Heart right ventricle (tissue), 16 donors: ENCODE data around the gene MVK. TPM values are rescaled to one million over a fixed set of nuclear protein-coding genes. Genes with fewer than 3 reads are reported as not detected.

Source experiments
- ATAC-seq, 8 donors: fragments of 200-7000 bp; cut with Tn5 transposase; one replicate each; pipeline ENCODE4 v1.9.1; 2020; ENCODE audit warnings: mild to moderate bottlenecking in 8 of 8, moderate library complexity in 8 of 8, moderate number of reproducible peaks in 1 of 8
- DNase-seq, 2 donors: peaks; one replicate each; pipeline ENCODE4 v3.0.0-alpha.2; 2020
- H3K27ac ChIP-seq, 10 donors: fragments of 200-600 bp; sonication (generic) in 2 of 10; one replicate each; pipeline versions ENCODE4 v1.5.0 to v1.8.0; 2020 to 2022; ENCODE audit warnings: mild to moderate bottlenecking in 3 of 10
- H3K27me3 ChIP-seq, 7 donors: fragments of 200-600 bp; one replicate each; pipeline ENCODE4 v1.8.0; 2021 to 2022; ENCODE audit warnings: mild to moderate bottlenecking in 2 of 7
- H3K36me3 ChIP-seq, 9 donors: fragments of 200-600 bp; sonication (generic) in 1 of 9; one replicate each; pipeline versions ENCODE4 v1.5.0 to v1.8.0; 2020 to 2022; ENCODE audit warnings: mild to moderate bottlenecking in 2 of 9
- H3K4me1 ChIP-seq, 9 donors: fragments of 200-600 bp; sonication (generic) in 1 of 9; one replicate each; pipeline versions ENCODE4 v1.5.0 to v1.8.0; 2020 to 2022; ENCODE audit warnings: mild to moderate bottlenecking in 4 of 9
- H3K4me3 ChIP-seq, 10 donors: fragments of 200-600 bp; sonication (generic) in 2 of 10; one replicate each; pipeline versions ENCODE4 v1.5.0 to v1.8.0; 2020 to 2022; ENCODE audit warnings: mild to moderate bottlenecking in 7 of 10, moderate library complexity in 2 of 10
- H3K9me3 ChIP-seq, 11 donors: fragments of 200-600 bp in 10 of 11; sonication (generic) in 2 of 11; one replicate each; pipeline versions ENCODE4 v1.5.0 to v1.8.0; 2013 to 2022; ENCODE audit warnings: mild to moderate bottlenecking in 2 of 11, control low read depth in 1 of 11, moderate library complexity in 1 of 11
- WGBS, 2 donors: extraction: QIAGEN DNeasy Blood & Tissue Kit; methylation state at CpG; one replicate each; pipeline ENCODE4 v1.1.7; 2013; ENCODE audit warnings: inconsistent platforms in 1 of 2; 5-methylcytosine and 5-hydroxymethylcytosine counted together
- intact Hi-C, 10 donors: fragments of 100-400 bp; cut with DNase I; formaldehyde crosslinking; loops; one replicate each; pipeline versions ENCODE4 v1.11.1 to v1.14.2; 2022
- polyA plus RNA-seq, 2 donors: library from polyadenylated mRNA; stranded (reverse); fragments of 200-250 nt; gene quantifications; one replicate each; pipeline ENCODE4 v1.2.3, GENCODE V29; 2013
- total RNA-seq, 10 donors: library from RNA; stranded (reverse); fragmentation: NEBNext Ultra II Directional in 3 of 10; extraction: Animal tissue kit (Norgen Biotek cat#: 25700) in 3 of 10; gene quantifications; one replicate each; pipeline versions ENCODE4 v1.2.1 to v1.2.4, GENCODE V29; 2021 to 2023
- TF ChIP-seq, protein P1 (sequence below), 9 donors: fragments of 200-600 bp; sonication (generic) in 2 of 9; IDR thresholded peaks; one replicate each; pipeline versions ENCODE4 v1.5.0 to v1.8.0; 2021 to 2022; ENCODE audit warnings: antibody characterized with exemption in 9 of 9, mild to moderate bottlenecking in 5 of 9, moderate library complexity in 1 of 9
- donor health status: Arrhythmogenic right ventricular cardiomyopathy.
- donor health status: ischemic (EF 13 %, LVEDD 7.1; RV severe dilation, severe dysfunction).
- donor health status: healthy with polysubstance abuse.
- donor health status: DM: no; HTN: yes; CAD: no.
- donor health status: DM: no; HTN: no; CAD: no.
- donor health status: ischemic (EF 25% LVEDD 6.9; RV normal size, moderate dysfunction).
- donor health status: ischemic (EF 25% LVEDD 5.7; RV mildly dilated, moderate dysfunction).
- donor health status: healthy.
- donor health status: DM: yes; HTN: yes; CAD: no.
- donor health status: Ischemic cardiomyopathy.
- donor health status: ischemic (EF 35%, LVEDD 5.7; RV mildly dilated, moderate dysfunction).
- donor health status: nonischemic (EF 11% LVEDD 7.7; RV severe dilation, severe dysfunction).
- donor health status: DM: yes; HTN: yes; CAD: no.
- donor health status: PGD.
- donor health status: ischemic (EF 29% LVEDD 5.4; RV normal size, mild dysfunction).
- donor health status: nonischemic (EF 23%, LVEDD 6.1; RV moderate dilation, normal function).

MVK gene
- total and polyA plus RNA-seq, 12 donors: 7.9 to 18.1 (median 9.3) TPM

DNA sequence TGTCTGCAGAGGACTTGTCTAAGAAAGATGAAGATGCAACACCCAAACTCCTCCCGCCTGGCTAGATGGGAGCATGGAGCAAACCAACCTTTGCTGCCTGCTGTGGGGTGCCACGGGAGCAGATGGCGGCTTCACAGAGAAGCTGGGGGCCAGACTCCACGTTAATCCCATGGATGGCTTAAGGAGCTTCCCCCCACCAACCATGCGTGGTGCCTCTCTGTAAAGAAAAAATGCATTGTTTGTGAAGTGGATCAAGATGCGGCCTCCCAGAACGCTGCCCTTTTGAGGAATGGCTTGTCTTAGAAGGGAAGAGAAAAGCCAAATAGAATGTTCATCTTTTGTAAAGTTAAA, 15.6 kb downstream of the MVK start:
- TF ChIP-seq, protein P1, sequence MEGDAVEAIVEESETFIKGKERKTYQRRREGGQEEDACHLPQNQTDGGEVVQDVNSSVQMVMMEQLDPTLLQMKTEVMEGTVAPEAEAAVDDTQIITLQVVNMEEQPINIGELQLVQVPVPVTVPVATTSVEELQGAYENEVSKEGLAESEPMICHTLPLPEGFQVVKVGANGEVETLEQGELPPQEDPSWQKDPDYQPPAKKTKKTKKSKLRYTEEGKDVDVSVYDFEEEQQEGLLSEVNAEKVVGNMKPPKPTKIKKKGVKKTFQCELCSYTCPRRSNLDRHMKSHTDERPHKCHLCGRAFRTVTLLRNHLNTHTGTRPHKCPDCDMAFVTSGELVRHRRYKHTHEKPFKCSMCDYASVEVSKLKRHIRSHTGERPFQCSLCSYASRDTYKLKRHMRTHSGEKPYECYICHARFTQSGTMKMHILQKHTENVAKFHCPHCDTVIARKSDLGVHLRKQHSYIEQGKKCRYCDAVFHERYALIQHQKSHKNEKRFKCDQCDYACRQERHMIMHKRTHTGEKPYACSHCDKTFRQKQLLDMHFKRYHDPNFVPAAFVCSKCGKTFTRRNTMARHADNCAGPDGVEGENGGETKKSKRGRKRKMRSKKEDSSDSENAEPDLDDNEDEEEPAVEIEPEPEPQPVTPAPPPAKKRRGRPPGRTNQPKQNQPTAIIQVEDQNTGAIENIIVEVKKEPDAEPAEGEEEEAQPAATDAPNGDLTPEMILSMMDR (IDR thresholded peaks at IDR 0.05): no peak
- intact Hi-C loops: no loop called here
- Histone ChIP-seq H3K4me1 (peaks cover 0 to 16% (median 0%) of the 10 kb centered on the region in 9 donors), H3K4me3 (no peak overlapping the region), H3K9me3 (no peaks in the 10 kb centered on the region), H3K36me3 (peaks cover 0 to 94% (median 5%) of the 10 kb centered on the region in 9 donors), H3K27me3 (no peaks in the 10 kb centered on the region), H3K27ac (no peak overlapping the region)
- ATAC-seq (no peak), DNase-seq (no peak)
- WGBS, 2 donors: 91 to 94% methylated on average over 7 of the region's 7 CpGs

GRCh38 chr12:109589691-109590245, 16.2 kb downstream of the MVK start:
- TF ChIP-seq, protein P1 (IDR thresholded peaks at IDR 0.05): no peak
- Histone ChIP-seq H3K4me1 (peaks cover 0 to 16% (median 0%) of the 10 kb centered on the region in 9 donors), H3K27ac (no peak overlapping the region), H3K9me3 (no peaks in the 10 kb centered on the region), H3K27me3 (no peaks in the 10 kb centered on the region), H3K4me3 (no peak overlapping the region), H3K36me3 (peaks cover 0 to 94% (median 5%) of the 10 kb centered on the region in 9 donors)
- DNase-seq: no peak
- WGBS, 2 donors: 93 to 97% methylated on average over 16 of the region's 16 CpGs
- intact Hi-C loops: loop anchor here in 6 of 10 donors (5.0 to 10.0 kb wide), 5 partner anchors 67 to 285 kb away; partner anchors contain the start of gene FAM222A (in 2 of the 6)
- no peak for ATAC-seq

DNA sequence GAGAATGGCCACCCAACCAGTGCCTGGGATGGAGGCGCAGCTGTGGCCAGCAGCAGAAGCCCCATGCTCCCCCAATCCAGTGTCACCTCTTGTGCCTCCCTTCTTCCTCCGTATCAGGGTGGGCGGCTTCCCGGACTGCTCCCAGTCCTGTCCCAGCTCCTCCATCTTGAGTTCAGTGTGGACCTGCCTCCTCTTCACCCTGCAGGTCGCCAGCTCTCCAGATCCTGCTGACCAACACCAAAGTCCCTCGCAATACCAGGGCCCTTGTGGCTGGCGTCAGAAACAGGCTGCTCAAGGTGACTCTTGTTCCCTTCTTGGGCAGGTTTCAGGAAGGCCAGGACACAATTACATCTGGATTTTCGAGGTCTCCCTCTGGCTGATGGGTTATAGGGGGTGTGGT, 17.0 kb downstream of the MVK start:
- intact Hi-C loops: loop anchor here in 6 of 10 donors (5.0 to 10.0 kb wide), 5 partner anchors 68 to 284 kb away; partner anchors contain the start of gene FAM222A (in 2 of the 6)
- peaks cover 0 to 16% (median 0%) of the 10 kb centered on the region in 9 donors for H3K4me1 ChIP-seq
- DNase-seq: no peak
- 90 to 96% methylated on average over 8 of the region's 8 CpGs for WGBS, 2 donors
- H3K9me3 ChIP-seq: no peaks in the 10 kb centered on the region
- H3K27me3 ChIP-seq: no peaks in the 10 kb centered on the region
- peaks cover 0 to 94% (median 5%) of the 10 kb centered on the region in 9 donors for H3K36me3 ChIP-seq
- H3K27ac ChIP-seq: no peak overlapping the region
- ATAC-seq: no peak
- H3K4me3 ChIP-seq: no peak overlapping the region
- TF ChIP-seq, protein P1 (IDR thresholded peaks at IDR 0.05): no peak

DNA sequence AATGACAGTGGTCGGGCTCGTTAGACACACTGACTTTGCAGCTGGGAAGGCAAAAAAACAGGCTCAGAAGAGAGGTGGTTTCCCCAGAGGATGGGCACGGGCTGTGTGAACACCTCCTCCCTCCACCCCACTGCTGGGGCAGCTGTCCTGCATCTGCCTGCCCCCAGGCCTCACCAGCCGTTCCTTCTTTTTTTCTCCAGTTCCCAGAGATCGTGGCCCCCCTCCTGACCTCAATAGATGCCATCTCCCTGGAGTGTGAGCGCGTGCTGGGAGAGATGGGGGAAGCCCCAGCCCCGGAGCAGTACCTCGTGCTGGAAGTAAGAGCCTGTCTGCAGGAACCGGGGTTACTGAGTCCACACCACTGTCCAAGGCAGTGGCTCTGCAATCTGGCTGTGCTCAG, 17.4 kb downstream of the MVK start:
- ATAC-seq (no peak), DNase-seq (no peak)
- no peaks in the 10 kb centered on the region for H3K9me3 ChIP-seq
- peaks cover 0 to 93% (median 5%) of the 10 kb centered on the region in 9 donors for H3K36me3 ChIP-seq
- 78 to 86% methylated on average over 10 of the region's 10 CpGs for WGBS, 2 donors
- H3K4me1 ChIP-seq: peaks cover 0 to 16% (median 0%) of the 10 kb centered on the region in 9 donors
- H3K27me3 ChIP-seq: no peaks in the 10 kb centered on the region
- TF ChIP-seq, protein P1 (IDR thresholded peaks at IDR 0.05): no peak
- no peak overlapping the region for H3K27ac ChIP-seq
- intact Hi-C loops: loop anchor here in 6 of 10 donors (5.0 to 10.0 kb wide), 5 partner anchors 69 to 284 kb away; partner anchors contain the start of gene FAM222A (in 2 of the 6)
- H3K4me3 ChIP-seq: no peak overlapping the region
